Measurements from ENCODE around the gene TMEM151A.
"Not testable (repeated sequence)": the region's sequence is repeated elsewhere in the genome, so short reads cannot be mapped to it uniquely, and the experiment has no call there.

TMEM151A gene

GRCh38 chr11:66251809-66252208 is 39.9 kb upstream of the TMEM151A start:
- TF ChIP-seq CTCF (conservative IDR thresholded peaks at IDR 0.05; ENCODE audit: low read length), result no peak
- no peak for DNase-seq (ENCODE audit: low read depth)
- H3K4me3 ChIP-seq (ENCODE audit: low read length), result no peak overlapping the region

GRCh38 chr11:66253081-66253480 is 38.6 kb upstream of the TMEM151A start:
- not testable (repeated sequence) for DNase-seq (ENCODE audit: low read depth); H3K4me3 ChIP-seq (ENCODE audit: low read length)

GRCh38 chr11:66258473-66258893 is 33.2 kb upstream of the TMEM151A start:
- H3K4me3 ChIP-seq (ENCODE audit: low read length), result peak overlapping the region; percentile 88
- no peak for TF ChIP-seq CTCF (conservative IDR thresholded peaks at IDR 0.05; ENCODE audit: low read length)
- DNase-seq (ENCODE audit: low read depth), result no peak

GRCh38 chr11:66259225-66259624 is 32.5 kb upstream of the TMEM151A start:
- H3K4me3 ChIP-seq (ENCODE audit: low read length), result no peak overlapping the region

GRCh38 chr11:66259956-66260355 is 31.7 kb upstream of the TMEM151A start:
- no peak for DNase-seq (ENCODE audit: low read depth)
- TF ChIP-seq CTCF (conservative IDR thresholded peaks at IDR 0.05; ENCODE audit: low read length), result no peak
- H3K4me3 ChIP-seq (ENCODE audit: low read length), result no peak overlapping the region

More at GRCh38 chr11:66259225-66259624, 32.5 kb upstream of the TMEM151A start:
- DNase-seq (ENCODE audit: low read depth), result no peak
- TF ChIP-seq CTCF (conservative IDR thresholded peaks at IDR 0.05; ENCODE audit: low read length), result no peak

- no peak for TF ChIP-seq CTCF (conservative IDR thresholded peaks at IDR 0.05; ENCODE audit: low read length)
- no peak overlapping the region for H3K4me3 ChIP-seq (ENCODE audit: low read length)
- no peak for DNase-seq (ENCODE audit: low read depth)
Observed at GRCh38 chr11:66261578-66261977, 30.1 kb upstream of the TMEM151A start.

- H3K4me3 ChIP-seq (ENCODE audit: low read length), result no peak overlapping the region
- no peak for DNase-seq (ENCODE audit: low read depth)
- TF ChIP-seq CTCF (conservative IDR thresholded peaks at IDR 0.05; ENCODE audit: low read length), result no peak
Observed at GRCh38 chr11:66262191-66262590, 29.5 kb upstream of the TMEM151A start.

GRCh38 chr11:66262696-66263095 is 29.0 kb upstream of the TMEM151A start:
- no peak overlapping the region for H3K4me3 ChIP-seq (ENCODE audit: low read length)
- TF ChIP-seq CTCF (conservative IDR thresholded peaks at IDR 0.05; ENCODE audit: low read length), result no peak
- DNase-seq (ENCODE audit: low read depth), result no peak

All from AG10803 (cell line).